Gastroesophageal sphincter (tissue), 3 donors: ENCODE data around the gene TNFRSF8.

Experiments
- EP300 ChIP-seq: sonication (generic); formaldehyde crosslinking; IDR thresholded peaks from one replicate; pipeline ENCODE4 v1.6.1; 2017; ENCODE audit warnings: antibody characterized with exemption, mild to moderate bottlenecking
- POLR2A ChIP-seq, 2 donors: fragments of 450-650 bp; IDR thresholded peaks; one replicate each; pipeline ENCODE4 v1.6.1; 2017; ENCODE audit warnings: antibody characterized with exemption in 2 of 2, mild to moderate bottlenecking in 2 of 2, moderate library complexity in 1 of 2
- POLR2AphosphoS5 ChIP-seq: sonication (generic); formaldehyde crosslinking; IDR thresholded peaks from one replicate; pipeline ENCODE4 v1.6.1; 2017; ENCODE audit warnings: antibody characterized with exemption
- TF ChIP-seq, protein P1 (sequence below), 4 experiments: fragments of 200-600 bp in 2 of 4; fragments of 450-650 bp in 2 of 4; sonication (generic) in 1 of 4; IDR thresholded peaks; one replicate each; pipeline ENCODE4 v1.5.1; 2017 to 2019; ENCODE audit warnings: antibody characterized with exemption in 4 of 4, mild to moderate bottlenecking in 2 of 4, moderate library complexity in 2 of 4

DNA sequence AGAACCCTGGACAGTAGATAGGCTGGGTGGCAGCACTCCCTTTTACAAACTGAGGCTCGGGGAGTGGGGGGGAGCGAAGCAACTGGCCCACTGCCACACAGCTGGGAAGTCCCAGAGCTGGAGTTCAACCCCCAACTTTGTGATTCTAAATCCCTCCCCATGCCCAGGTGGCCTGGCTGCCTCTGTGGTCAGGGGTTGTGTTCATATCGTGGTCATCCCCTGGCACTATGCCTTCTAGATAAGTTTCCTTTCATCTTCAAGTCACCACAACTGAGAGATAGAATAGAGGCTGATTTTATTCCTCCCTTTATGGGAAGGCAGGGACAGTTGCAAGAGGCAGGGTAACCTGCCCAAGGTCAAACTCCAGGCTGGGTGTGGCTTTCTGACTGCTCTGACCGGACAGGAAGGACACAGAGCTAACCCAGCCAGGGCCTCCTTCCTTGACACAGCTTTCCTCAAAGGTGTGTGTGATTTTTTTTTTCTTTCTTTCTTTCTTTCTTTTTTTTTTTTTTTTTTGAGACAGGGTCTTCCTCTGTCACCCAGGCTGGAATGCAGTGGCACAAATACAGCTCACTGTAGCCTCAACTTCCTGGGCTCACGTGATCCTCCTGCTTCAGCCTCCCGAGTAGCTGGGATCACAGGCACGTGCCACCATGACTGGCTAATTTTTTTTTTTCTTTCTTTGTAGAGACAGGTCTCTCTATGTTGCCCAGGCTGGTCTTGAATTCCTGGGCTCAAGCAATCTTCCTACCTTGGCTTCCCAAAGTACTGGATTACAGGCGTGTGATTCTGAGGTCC lies 85.3 kb downstream of the TNFRSF8 start:
- TF ChIP-seq POLR2AphosphoS5 (no peak), POLR2A (IDR thresholded peaks at IDR 0.05) (no peak), EP300 (no peak)
- TF ChIP-seq, protein P1, sequence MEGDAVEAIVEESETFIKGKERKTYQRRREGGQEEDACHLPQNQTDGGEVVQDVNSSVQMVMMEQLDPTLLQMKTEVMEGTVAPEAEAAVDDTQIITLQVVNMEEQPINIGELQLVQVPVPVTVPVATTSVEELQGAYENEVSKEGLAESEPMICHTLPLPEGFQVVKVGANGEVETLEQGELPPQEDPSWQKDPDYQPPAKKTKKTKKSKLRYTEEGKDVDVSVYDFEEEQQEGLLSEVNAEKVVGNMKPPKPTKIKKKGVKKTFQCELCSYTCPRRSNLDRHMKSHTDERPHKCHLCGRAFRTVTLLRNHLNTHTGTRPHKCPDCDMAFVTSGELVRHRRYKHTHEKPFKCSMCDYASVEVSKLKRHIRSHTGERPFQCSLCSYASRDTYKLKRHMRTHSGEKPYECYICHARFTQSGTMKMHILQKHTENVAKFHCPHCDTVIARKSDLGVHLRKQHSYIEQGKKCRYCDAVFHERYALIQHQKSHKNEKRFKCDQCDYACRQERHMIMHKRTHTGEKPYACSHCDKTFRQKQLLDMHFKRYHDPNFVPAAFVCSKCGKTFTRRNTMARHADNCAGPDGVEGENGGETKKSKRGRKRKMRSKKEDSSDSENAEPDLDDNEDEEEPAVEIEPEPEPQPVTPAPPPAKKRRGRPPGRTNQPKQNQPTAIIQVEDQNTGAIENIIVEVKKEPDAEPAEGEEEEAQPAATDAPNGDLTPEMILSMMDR (IDR thresholded peaks at IDR 0.05): no peak
